Measurements from ENCODE around the gene ZNF219. TPM values are rescaled to one million over a fixed set of nuclear protein-coding genes. Genes with fewer than 3 reads are reported as not detected.

The ZNF219 gene
- total and polyA plus RNA-seq, 2 of the 13 experiments (the other 11 are each of a cell fraction or from before 2014, with no cell fraction given): 34.5 to 36.6 TPM

DNA sequence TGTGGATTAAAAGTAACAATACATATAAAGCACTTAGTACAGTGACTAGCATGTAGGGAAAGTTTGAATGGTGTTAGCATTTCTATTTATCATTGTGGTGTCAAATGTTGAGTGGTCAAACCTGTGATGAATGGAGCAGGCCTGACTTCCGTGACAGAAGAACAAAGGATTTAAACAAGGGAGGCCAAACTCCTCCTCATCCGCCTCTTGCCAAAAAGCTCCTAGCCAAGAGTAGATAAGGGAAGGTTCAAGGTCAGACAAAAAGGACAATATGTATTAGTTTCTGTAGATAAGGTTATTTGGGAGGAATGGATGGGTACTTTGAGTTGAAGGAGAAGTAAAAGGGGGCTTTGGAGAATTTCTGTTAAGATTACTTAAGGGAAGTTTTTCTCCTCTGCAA lies 49.8 kb downstream of the ZNF219 start (continued):
- TF ChIP-seq, protein P1, sequence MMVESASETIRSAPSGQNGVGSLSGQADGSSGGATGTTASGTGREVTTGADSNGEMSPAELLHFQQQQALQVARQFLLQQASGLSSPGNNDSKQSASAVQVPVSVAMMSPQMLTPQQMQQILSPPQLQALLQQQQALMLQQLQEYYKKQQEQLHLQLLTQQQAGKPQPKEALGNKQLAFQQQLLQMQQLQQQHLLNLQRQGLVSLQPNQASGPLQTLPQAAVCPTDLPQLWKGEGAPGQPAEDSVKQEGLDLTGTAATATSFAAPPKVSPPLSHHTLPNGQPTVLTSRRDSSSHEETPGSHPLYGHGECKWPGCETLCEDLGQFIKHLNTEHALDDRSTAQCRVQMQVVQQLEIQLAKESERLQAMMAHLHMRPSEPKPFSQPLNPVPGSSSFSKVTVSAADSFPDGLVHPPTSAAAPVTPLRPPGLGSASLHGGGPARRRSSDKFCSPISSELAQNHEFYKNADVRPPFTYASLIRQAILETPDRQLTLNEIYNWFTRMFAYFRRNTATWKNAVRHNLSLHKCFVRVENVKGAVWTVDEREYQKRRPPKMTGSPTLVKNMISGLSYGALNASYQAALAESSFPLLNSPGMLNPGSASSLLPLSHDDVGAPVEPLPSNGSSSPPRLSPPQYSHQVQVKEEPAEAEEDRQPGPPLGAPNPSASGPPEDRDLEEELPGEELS (CRISPR knock-in tag; IDR thresholded peaks at IDR 0.05): peak; percentile 81
- TF ChIP-seq, protein P2, sequence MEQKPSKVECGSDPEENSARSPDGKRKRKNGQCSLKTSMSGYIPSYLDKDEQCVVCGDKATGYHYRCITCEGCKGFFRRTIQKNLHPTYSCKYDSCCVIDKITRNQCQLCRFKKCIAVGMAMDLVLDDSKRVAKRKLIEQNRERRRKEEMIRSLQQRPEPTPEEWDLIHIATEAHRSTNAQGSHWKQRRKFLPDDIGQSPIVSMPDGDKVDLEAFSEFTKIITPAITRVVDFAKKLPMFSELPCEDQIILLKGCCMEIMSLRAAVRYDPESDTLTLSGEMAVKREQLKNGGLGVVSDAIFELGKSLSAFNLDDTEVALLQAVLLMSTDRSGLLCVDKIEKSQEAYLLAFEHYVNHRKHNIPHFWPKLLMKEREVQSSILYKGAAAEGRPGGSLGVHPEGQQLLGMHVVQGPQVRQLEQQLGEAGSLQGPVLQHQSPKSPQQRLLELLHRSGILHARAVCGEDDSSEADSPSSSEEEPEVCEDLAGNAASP (CRISPR knock-in tag; IDR thresholded peaks at IDR 0.05; ENCODE audit: borderline replicate concordance): peak; percentile 76; the same call in 1 of the 2 replicates
- TF ChIP-seq HOXA3 (CRISPR knock-in tag; IDR thresholded peaks at IDR 0.05) (peak; percentile 36; the same call in 1 of the 2 replicates), CHD4 (IDR thresholded peaks at IDR 0.05; ENCODE audit: borderline replicate concordance, low read length) (no peak), FOXA1 (IDR thresholded peaks at IDR 0.05) (no peak), FOXA1 (CRISPR knock-in tag; IDR thresholded peaks at IDR 0.05) (peak; percentile 32; the same call in 1 of the 2 replicates), PPARG (CRISPR knock-in tag; conservative IDR thresholded peaks at IDR 0.05) (peak; percentile 91), NCOR1 (IDR thresholded peaks at IDR 0.05; ENCODE audit: borderline replicate concordance, low read length) (no peak), SOX5 (CRISPR knock-in tag; IDR thresholded peaks at IDR 0.05; ENCODE audit: borderline replicate concordance) (peak; percentile 98), ZNF589 (CRISPR knock-in tag; conservative IDR thresholded peaks at IDR 0.05) (0 out of 2 replicates have a peak, but pooled peaks have one; percentile 48), FOXP1 (IDR thresholded peaks at IDR 0.05) (no peak), FOXP1 (CRISPR knock-in tag; IDR thresholded peaks at IDR 0.05) (peak; percentile 65; the same call in 1 of the 2 replicates), ZKSCAN5 (CRISPR knock-in tag; IDR thresholded peaks at IDR 0.05) (no peak), ZFP36L1 (CRISPR knock-in tag; IDR thresholded peaks at IDR 0.05) (no peak), MAFG (CRISPR knock-in tag; IDR thresholded peaks at IDR 0.05) (no peak), TFDP2 (CRISPR knock-in tag; IDR thresholded peaks at IDR 0.05) (no peak), HIC2 (CRISPR knock-in tag; IDR thresholded peaks at IDR 0.05; ENCODE audit: low read depth) (no peak), CENPT (CRISPR knock-in tag; IDR thresholded peaks at IDR 0.05; ENCODE audit: low read depth) (no peak), TBX2 (CRISPR knock-in tag; IDR thresholded peaks at IDR 0.05; ENCODE audit: borderline replicate concordance) (peak; percentile 72), RXRB (CRISPR knock-in tag; IDR thresholded peaks at IDR 0.05; ENCODE audit: borderline replicate concordance) (peak; percentile 76; the same call in 1 of the 2 replicates), ZBTB8A (CRISPR knock-in tag; IDR thresholded peaks at IDR 0.05; ENCODE audit: borderline replicate concordance, low read depth) (no peak), ZBTB34 (CRISPR knock-in tag; IDR thresholded peaks at IDR 0.05) (peak; percentile 68; the same call in 1 of the 2 replicates), GTF2F1 (IDR thresholded peaks at IDR 0.05; ENCODE audit: low read length) (no peak)
- TF ChIP-seq, protein P3, sequence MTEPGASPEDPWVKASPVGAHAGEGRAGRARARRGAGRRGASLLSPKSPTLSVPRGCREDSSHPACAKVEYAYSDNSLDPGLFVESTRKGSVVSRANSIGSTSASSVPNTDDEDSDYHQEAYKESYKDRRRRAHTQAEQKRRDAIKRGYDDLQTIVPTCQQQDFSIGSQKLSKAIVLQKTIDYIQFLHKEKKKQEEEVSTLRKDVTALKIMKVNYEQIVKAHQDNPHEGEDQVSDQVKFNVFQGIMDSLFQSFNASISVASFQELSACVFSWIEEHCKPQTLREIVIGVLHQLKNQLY (CRISPR knock-in tag; IDR thresholded peaks at IDR 0.05): peak; percentile 39; the same call in 1 of the 2 replicates

Measured in HepG2 (cell line).